Muscle of leg (tissue), 11 donors: ENCODE data around the gene NSG2. TPM values are rescaled to one million over a fixed set of nuclear protein-coding genes. Genes with fewer than 3 reads are reported as not detected.
"Not testable (repeated sequence)": the region's sequence is repeated elsewhere in the genome, so short reads cannot be mapped to it uniquely, and the experiment has no call there.

Experiments used
- DNase-seq: peaks from one replicate; pipeline ENCODE4 v3.0.0; 2013
- H3K27ac ChIP-seq: one replicate; pipeline ENCODE4 v1.5.1; 2013; ENCODE audit warnings: mild to moderate bottlenecking, low read length, control low read depth
- H3K27me3 ChIP-seq: one replicate; pipeline ENCODE4 v1.6.1; 2013; ENCODE audit warnings: low read length; ENCODE audit not compliant: control insufficient read depth, insufficient read depth
- H3K36me3 ChIP-seq: one replicate; pipeline ENCODE4 v1.6.1; 2013; ENCODE audit warnings: low read length; ENCODE audit not compliant: control insufficient read depth, insufficient read depth
- H3K4me1 ChIP-seq: one replicate; pipeline ENCODE4 v1.6.1; 2013; ENCODE audit warnings: low read length; ENCODE audit not compliant: control insufficient read depth, insufficient read depth
- H3K4me3 ChIP-seq: one replicate; pipeline ENCODE4 v1.5.1; 2013; ENCODE audit warnings: low read length, control low read depth
- H3K9me3 ChIP-seq: replicated peaks from 2 replicates; pipeline ENCODE4 v1.6.1; 2013; ENCODE audit warnings: low read depth, low read length; ENCODE audit not compliant: control insufficient read depth
- WGBS: methylation state at CpG from one replicate; pipeline ENCODE4 v1.1.5; 2013; ENCODE audit warnings: missing lambda C conversion rate; ENCODE audit not compliant: insufficient coverage; 5-methylcytosine and 5-hydroxymethylcytosine counted together
- polyA plus RNA-seq, 8 donors: library from polyadenylated mRNA; unstranded; fragments of 120-200 nt; gene quantifications; one replicate each; pipeline versions ENCODE4 v1.2.1 to v1.2.3, GENCODE V29; 2013; ENCODE audit warnings: inconsistent platforms in 1 of 8, low replicate concordance in 1 of 8; ENCODE audit not compliant: insufficient read length in 8 of 8, insufficient read depth in 1 of 8
- total RNA-seq: library from RNA; stranded (reverse); fragments of 120-200 nt; gene quantifications from one replicate; pipeline ENCODE4 v1.2.4, GENCODE V29; 2013

NSG2 gene
- total and polyA plus RNA-seq, 9 donors = 0.14 to 1.6 (median 0.48) TPM; not detected in 2

- H3K27ac ChIP-seq, H3K4me1 ChIP-seq, DNase-seq, H3K9me3 ChIP-seq, H3K27me3 ChIP-seq, H3K4me3 ChIP-seq, H3K36me3 ChIP-seq: not testable (repeated sequence)
- WGBS = 63% methylated on average over 1 of the region's 1 CpG
Measured at GRCh38 chr5:174147012-174147411, 101.5 kb downstream of the NSG2 start.

GRCh38 chr5:174147551-174147950, 102.0 kb downstream of the NSG2 start:
- peaks cover 2% of the 10 kb centered on the region for H3K27me3 ChIP-seq
- no peak for DNase-seq
- no CpG with 5 or more reads among the region's 2 CpGs for WGBS
- no peak overlapping the region for H3K4me3 ChIP-seq
- no peaks in the 10 kb centered on the region for H3K9me3 ChIP-seq
- no peak overlapping the region for H3K27ac ChIP-seq
- no peaks in the 10 kb centered on the region for H3K36me3 ChIP-seq
- H3K4me1 ChIP-seq = no peaks in the 10 kb centered on the region

GRCh38 chr5:174148721-174149120, 103.2 kb downstream of the NSG2 start:
- peak; percentile 20 for DNase-seq

GRCh38 chr5:174149426-174149825, 103.9 kb downstream of the NSG2 start:
- Histone ChIP-seq H3K27ac (no peak overlapping the region), H3K9me3 (no peaks in the 10 kb centered on the region), H3K27me3 (peaks cover 2% of the 10 kb centered on the region), H3K4me3 (no peak overlapping the region), H3K36me3 (no peaks in the 10 kb centered on the region), H3K4me1 (no peaks in the 10 kb centered on the region)
- DNase-seq = no peak
- WGBS = no CpG with 5 or more reads among the region's 3 CpGs

More at GRCh38 chr5:174148721-174149120, 103.2 kb downstream of the NSG2 start:
- Histone ChIP-seq H3K27me3 (peaks cover 2% of the 10 kb centered on the region), H3K9me3 (no peaks in the 10 kb centered on the region), H3K36me3 (no peaks in the 10 kb centered on the region), H3K27ac (no peak overlapping the region), H3K4me1 (no peaks in the 10 kb centered on the region), H3K4me3 (no peak overlapping the region)
- 40% methylated on average over 2 of the region's 2 CpGs for WGBS

GRCh38 chr5:174149989-174150388, 104.5 kb downstream of the NSG2 start:
- H3K36me3 ChIP-seq = no peaks in the 10 kb centered on the region
- peaks cover 2% of the 10 kb centered on the region for H3K27me3 ChIP-seq
- no peaks in the 10 kb centered on the region for H3K4me1 ChIP-seq
- WGBS = 59% methylated on average over 2 of the region's 6 CpGs
- no peak overlapping the region for H3K27ac ChIP-seq
- no peaks in the 10 kb centered on the region for H3K9me3 ChIP-seq
- H3K4me3 ChIP-seq = no peak overlapping the region
- no peak for DNase-seq

- H3K27me3 ChIP-seq = peaks cover 2% of the 10 kb centered on the region
- no peaks in the 10 kb centered on the region for H3K4me1 ChIP-seq
- WGBS = 71% methylated on average over 1 of the region's 3 CpGs
- H3K4me3 ChIP-seq = no peak overlapping the region
- no peak overlapping the region for H3K27ac ChIP-seq
- no peaks in the 10 kb centered on the region for H3K9me3 ChIP-seq
- H3K36me3 ChIP-seq = no peaks in the 10 kb centered on the region
- DNase-seq = peak; percentile 22
Measured at GRCh38 chr5:174151599-174152181, 106.2 kb downstream of the NSG2 start.

GRCh38 chr5:174154559-174154958, 109.1 kb downstream of the NSG2 start:
- WGBS = no CpG with 5 or more reads among the region's 1 CpG
- Histone ChIP-seq H3K27ac (no peak overlapping the region), H3K9me3 (no peaks in the 10 kb centered on the region), H3K4me1 (no peaks in the 10 kb centered on the region), H3K27me3 (peaks cover 1% of the 10 kb centered on the region), H3K4me3 (no peak overlapping the region), H3K36me3 (no peaks in the 10 kb centered on the region)
- DNase-seq = no peak

- no peaks in the 10 kb centered on the region for H3K4me1 ChIP-seq
- no CpG with 5 or more reads among the region's 1 CpG for WGBS
- no peaks in the 10 kb centered on the region for H3K27me3 ChIP-seq
- no peak for DNase-seq
- no peaks in the 10 kb centered on the region for H3K36me3 ChIP-seq
- H3K9me3 ChIP-seq = no peaks in the 10 kb centered on the region
- no peak overlapping the region for H3K4me3 ChIP-seq
- no peak overlapping the region for H3K27ac ChIP-seq
Measured at GRCh38 chr5:174155281-174155680, 109.8 kb downstream of the NSG2 start.

- WGBS = 43% methylated on average over 1 of the region's 3 CpGs
- no peaks in the 10 kb centered on the region for H3K4me1 ChIP-seq
- H3K4me3 ChIP-seq = no peak overlapping the region
- H3K27me3 ChIP-seq = no peaks in the 10 kb centered on the region
- peak; percentile 39 for DNase-seq
- no peaks in the 10 kb centered on the region for H3K9me3 ChIP-seq
- H3K36me3 ChIP-seq = no peaks in the 10 kb centered on the region
- no peak overlapping the region for H3K27ac ChIP-seq
Measured at GRCh38 chr5:174155706-174156105, 110.2 kb downstream of the NSG2 start.

- Histone ChIP-seq H3K36me3 (no peaks in the 10 kb centered on the region), H3K27me3 (no peaks in the 10 kb centered on the region), H3K9me3 (no peaks in the 10 kb centered on the region), H3K4me3 (no peak overlapping the region), H3K27ac (no peak overlapping the region), H3K4me1 (no peaks in the 10 kb centered on the region)
- DNase-seq = no peak
- 72% methylated on average over 2 of the region's 5 CpGs for WGBS
Measured at GRCh38 chr5:174157048-174157447, 111.5 kb downstream of the NSG2 start.
